Putamen (tissue), 1 donor: Measurements from ENCODE around the gene BLTP2.

Experiments used
- DNase-seq: peaks from one replicate; pipeline ENCODE4 v3.0.0-alpha.2; 2016; ENCODE audit warnings: low spot score

The BLTP2 gene

GRCh38 chr17:28598799-28599310 lies 46.1 kb downstream of the BLTP2 start, which contains the start of gene SPAG5:
Gene SPAG5 (minus strand): TSS chr17:28599025. CDS start chr17:28598946, 79 bp downstream.
- peak; percentile 86 for DNase-seq

GRCh38 chr17:28598389-28598788 lies 46.6 kb downstream of the BLTP2 start:
- DNase-seq = no peak

GRCh38 chr17:28597606-28598383 lies 47.2 kb downstream of the BLTP2 start:
- no peak for DNase-seq
